ENCODE data around the gene ERVFRD-1. TPM values are rescaled to one million over a fixed set of nuclear protein-coding genes. Genes with fewer than 3 reads are reported as not detected.

ERVFRD-1 gene
- total and polyA plus RNA-seq, 2 of the 13 experiments (the other 11 are each of a cell fraction or from before 2014, with no cell fraction given): not detected

DNA sequence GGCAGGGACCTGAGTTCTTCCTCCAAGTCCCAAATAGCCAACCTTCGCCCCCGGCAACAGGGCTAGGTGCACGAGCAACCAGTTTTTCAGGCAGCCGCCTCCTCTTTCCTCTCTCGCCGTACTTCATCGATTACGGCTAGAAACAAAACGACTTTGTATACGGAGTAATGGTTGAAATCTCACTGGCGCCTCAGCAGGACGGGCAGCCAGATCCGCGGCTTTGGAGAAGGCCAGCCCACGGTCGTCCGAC is 18.2 kb downstream of the ERVFRD-1 start (continued):
- TF ChIP-seq, protein P1, sequence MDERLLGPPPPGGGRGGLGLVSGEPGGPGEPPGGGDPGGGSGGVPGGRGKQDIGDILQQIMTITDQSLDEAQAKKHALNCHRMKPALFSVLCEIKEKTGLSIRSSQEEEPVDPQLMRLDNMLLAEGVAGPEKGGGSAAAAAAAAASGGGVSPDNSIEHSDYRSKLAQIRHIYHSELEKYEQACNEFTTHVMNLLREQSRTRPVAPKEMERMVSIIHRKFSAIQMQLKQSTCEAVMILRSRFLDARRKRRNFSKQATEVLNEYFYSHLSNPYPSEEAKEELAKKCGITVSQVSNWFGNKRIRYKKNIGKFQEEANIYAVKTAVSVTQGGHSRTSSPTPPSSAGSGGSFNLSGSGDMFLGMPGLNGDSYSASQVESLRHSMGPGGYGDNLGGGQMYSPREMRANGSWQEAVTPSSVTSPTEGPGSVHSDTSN (CRISPR knock-in tag; IDR thresholded peaks at IDR 0.05): no peak
- no peak for TF ChIP-seq ZNF451 (CRISPR knock-in tag; IDR thresholded peaks at IDR 0.05)
- no peak; the same call in 1 of the 2 replicates for TF ChIP-seq TBX2 (CRISPR knock-in tag; IDR thresholded peaks at IDR 0.05; ENCODE audit: borderline replicate concordance)
- TF ChIP-seq ZFP36L1 (CRISPR knock-in tag; IDR thresholded peaks at IDR 0.05): no peak
- no peak for TF ChIP-seq BHLHE40 (IDR thresholded peaks at IDR 0.05; ENCODE audit: low read length)
- no peak for TF ChIP-seq AKAP8 (CRISPR knock-in tag; IDR thresholded peaks at IDR 0.05)
- no peak for TF ChIP-seq ISL2 (CRISPR knock-in tag; IDR thresholded peaks at IDR 0.05)
- no peak; the same call in 1 of the 2 replicates for TF ChIP-seq EED (CRISPR knock-in tag; IDR thresholded peaks at IDR 0.05)
- no peak for TF ChIP-seq ZEB1 (IDR thresholded peaks at IDR 0.05; ENCODE audit: insufficient replicate concordance, low read depth)
- TF ChIP-seq SPEN (CRISPR knock-in tag; IDR thresholded peaks at IDR 0.05; ENCODE audit: low read depth): no peak
- TF ChIP-seq, protein P2, sequence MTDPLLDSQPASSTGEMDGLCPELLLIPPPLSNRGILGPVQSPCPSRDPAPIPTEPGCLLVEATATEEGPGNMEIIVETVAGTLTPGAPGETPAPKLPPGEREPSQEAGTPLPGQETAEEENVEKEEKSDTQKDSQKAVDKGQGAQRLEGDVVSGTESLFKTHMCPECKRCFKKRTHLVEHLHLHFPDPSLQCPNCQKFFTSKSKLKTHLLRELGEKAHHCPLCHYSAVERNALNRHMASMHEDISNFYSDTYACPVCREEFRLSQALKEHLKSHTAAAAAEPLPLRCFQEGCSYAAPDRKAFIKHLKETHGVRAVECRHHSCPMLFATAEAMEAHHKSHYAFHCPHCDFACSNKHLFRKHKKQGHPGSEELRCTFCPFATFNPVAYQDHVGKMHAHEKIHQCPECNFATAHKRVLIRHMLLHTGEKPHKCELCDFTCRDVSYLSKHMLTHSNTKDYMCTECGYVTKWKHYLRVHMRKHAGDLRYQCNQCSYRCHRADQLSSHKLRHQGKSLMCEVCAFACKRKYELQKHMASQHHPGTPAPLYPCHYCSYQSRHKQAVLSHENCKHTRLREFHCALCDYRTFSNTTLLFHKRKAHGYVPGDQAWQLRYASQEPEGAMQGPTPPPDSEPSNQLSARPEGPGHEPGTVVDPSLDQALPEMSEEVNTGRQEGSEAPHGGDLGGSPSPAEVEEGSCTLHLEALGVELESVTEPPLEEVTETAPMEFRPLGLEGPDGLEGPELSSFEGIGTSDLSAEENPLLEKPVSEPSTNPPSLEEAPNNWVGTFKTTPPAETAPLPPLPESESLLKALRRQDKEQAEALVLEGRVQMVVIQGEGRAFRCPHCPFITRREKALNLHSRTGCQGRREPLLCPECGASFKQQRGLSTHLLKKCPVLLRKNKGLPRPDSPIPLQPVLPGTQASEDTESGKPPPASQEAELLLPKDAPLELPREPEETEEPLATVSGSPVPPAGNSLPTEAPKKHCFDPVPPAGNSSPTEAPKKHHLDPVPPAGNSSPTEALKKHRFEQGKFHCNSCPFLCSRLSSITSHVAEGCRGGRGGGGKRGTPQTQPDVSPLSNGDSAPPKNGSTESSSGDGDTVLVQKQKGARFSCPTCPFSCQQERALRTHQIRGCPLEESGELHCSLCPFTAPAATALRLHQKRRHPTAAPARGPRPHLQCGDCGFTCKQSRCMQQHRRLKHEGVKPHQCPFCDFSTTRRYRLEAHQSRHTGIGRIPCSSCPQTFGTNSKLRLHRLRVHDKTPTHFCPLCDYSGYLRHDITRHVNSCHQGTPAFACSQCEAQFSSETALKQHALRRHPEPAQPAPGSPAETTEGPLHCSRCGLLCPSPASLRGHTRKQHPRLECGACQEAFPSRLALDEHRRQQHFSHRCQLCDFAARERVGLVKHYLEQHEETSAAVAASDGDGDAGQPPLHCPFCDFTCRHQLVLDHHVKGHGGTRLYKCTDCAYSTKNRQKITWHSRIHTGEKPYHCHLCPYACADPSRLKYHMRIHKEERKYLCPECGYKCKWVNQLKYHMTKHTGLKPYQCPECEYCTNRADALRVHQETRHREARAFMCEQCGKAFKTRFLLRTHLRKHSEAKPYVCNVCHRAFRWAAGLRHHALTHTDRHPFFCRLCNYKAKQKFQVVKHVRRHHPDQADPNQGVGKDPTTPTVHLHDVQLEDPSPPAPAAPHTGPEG (CRISPR knock-in tag; IDR thresholded peaks at IDR 0.05): no peak
- no peak for TF ChIP-seq SRSF4 (IDR thresholded peaks at IDR 0.05; ENCODE audit: low read depth, low read length, poor library complexity, severe bottlenecking)
- TF ChIP-seq, protein P3, sequence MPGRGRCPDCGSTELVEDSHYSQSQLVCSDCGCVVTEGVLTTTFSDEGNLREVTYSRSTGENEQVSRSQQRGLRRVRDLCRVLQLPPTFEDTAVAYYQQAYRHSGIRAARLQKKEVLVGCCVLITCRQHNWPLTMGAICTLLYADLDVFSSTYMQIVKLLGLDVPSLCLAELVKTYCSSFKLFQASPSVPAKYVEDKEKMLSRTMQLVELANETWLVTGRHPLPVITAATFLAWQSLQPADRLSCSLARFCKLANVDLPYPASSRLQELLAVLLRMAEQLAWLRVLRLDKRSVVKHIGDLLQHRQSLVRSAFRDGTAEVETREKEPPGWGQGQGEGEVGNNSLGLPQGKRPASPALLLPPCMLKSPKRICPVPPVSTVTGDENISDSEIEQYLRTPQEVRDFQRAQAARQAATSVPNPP (CRISPR knock-in tag; IDR thresholded peaks at IDR 0.05): no peak
- TF ChIP-seq, protein P4, sequence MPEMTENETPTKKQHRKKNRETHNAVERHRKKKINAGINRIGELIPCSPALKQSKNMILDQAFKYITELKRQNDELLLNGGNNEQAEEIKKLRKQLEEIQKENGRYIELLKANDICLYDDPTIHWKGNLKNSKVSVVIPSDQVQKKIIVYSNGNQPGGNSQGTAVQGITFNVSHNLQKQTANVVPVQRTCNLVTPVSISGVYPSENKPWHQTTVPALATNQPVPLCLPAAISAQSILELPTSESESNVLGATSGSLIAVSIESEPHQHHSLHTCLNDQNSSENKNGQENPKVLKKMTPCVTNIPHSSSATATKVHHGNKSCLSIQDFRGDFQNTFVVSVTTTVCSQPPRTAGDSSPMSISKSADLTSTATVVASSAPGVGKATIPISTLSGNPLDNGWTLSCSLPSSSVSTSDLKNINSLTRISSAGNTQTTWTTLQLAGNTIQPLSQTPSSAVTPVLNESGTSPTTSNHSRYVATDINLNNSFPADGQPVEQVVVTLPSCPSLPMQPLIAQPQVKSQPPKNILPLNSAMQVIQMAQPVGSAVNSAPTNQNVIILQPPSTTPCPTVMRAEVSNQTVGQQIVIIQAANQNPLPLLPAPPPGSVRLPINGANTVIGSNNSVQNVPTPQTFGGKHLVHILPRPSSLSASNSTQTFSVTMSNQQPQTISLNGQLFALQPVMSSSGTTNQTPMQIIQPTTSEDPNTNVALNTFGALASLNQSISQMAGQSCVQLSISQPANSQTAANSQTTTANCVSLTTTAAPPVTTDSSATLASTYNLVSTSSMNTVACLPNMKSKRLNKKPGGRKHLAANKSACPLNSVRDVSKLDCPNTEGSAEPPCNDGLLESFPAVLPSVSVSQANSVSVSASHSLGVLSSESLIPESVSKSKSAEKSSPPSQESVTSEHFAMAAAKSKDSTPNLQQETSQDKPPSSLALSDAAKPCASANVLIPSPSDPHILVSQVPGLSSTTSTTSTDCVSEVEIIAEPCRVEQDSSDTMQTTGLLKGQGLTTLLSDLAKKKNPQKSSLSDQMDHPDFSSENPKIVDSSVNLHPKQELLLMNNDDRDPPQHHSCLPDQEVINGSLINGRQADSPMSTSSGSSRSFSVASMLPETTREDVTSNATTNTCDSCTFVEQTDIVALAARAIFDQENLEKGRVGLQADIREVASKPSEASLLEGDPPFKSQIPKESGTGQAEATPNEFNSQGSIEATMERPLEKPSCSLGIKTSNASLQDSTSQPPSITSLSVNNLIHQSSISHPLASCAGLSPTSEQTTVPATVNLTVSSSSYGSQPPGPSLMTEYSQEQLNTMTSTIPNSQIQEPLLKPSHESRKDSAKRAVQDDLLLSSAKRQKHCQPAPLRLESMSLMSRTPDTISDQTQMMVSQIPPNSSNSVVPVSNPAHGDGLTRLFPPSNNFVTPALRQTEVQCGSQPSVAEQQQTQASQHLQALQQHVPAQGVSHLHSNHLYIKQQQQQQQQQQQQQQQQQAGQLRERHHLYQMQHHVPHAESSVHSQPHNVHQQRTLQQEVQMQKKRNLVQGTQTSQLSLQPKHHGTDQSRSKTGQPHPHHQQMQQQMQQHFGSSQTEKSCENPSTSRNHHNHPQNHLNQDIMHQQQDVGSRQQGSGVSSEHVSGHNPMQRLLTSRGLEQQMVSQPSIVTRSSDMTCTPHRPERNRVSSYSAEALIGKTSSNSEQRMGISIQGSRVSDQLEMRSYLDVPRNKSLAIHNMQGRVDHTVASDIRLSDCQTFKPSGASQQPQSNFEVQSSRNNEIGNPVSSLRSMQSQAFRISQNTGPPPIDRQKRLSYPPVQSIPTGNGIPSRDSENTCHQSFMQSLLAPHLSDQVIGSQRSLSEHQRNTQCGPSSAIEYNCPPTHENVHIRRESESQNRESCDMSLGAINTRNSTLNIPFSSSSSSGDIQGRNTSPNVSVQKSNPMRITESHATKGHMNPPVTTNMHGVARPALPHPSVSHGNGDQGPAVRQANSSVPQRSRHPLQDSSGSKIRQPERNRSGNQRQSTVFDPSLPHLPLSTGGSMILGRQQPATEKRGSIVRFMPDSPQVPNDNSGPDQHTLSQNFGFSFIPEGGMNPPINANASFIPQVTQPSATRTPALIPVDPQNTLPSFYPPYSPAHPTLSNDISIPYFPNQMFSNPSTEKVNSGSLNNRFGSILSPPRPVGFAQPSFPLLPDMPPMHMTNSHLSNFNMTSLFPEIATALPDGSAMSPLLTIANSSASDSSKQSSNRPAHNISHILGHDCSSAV (CRISPR knock-in tag; IDR thresholded peaks at IDR 0.05; ENCODE audit: borderline replicate concordance): no peak

Measured in HepG2 (cell line).